ENCODE data around the gene ANO10. TPM values are rescaled to one million over a fixed set of nuclear protein-coding genes. Genes with fewer than 3 reads are reported as not detected.

The ANO10 gene
- total RNA-seq, 2 donors from 2014 or later, result 83.8 to 112 TPM

DNA sequence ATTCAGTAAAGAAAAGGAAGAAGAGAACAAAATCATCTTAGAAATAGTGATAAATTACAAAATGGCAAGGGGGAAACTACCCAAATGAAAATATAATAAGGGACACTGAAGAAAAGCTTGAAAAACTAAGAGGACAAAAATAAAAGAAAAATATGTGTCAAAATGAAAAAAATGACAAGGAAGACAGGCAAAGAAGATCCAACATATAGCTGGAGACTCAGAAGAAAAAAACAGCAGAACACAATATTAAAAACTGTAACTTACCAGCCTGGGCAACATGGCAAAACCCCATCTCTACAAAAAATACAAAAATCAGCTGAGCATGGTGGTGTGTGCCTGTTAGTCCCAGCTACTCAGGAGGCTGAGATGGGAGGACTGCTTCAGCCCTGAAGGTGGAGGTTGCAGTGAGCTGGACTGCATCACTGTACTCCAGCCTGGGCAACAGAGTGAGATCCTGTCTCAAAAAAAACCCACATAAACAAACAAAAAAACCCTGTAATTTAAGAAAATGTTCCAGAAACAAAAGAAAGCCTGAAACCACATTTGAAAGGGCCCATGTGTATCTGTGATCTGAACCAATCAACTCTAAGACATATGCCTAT lies 93.2 kb downstream of the ANO10 start:
- H3K4me1 Mint-ChIP-seq, result peaks cover 3% of the 10 kb centered on the region
- Histone ChIP-seq H3K9ac (ENCODE audit: extremely low read depth, low read length, poor library complexity, severe bottlenecking) (no peak overlapping the region), H3K4me3 (ENCODE audit: low read length) (no peak overlapping the region), H3K9me3 (ENCODE audit: control insufficient read depth, low read length) (peaks cover 15% of the 10 kb centered on the region), H3K27ac (ENCODE audit: low read depth, low read length) (no peak overlapping the region), H3K27me3 (ENCODE audit: control insufficient read depth, insufficient read depth, low read length, poor library complexity, severe bottlenecking) (no peaks in the 10 kb centered on the region), H3K4me1 (ENCODE audit: control insufficient read depth, insufficient read depth, low read length) (no peaks in the 10 kb centered on the region), H3K36me3 (ENCODE audit: control insufficient read depth, insufficient read depth, low read length) (peaks cover 18% of the 10 kb centered on the region)
- peaks cover 20% of the 10 kb centered on the region for H3K36me3 Mint-ChIP-seq (ENCODE audit: low read depth)
- no peak overlapping the region for H3K27ac Mint-ChIP-seq
- H3K4me3 Mint-ChIP-seq, result no peak overlapping the region
- peaks cover 5% of the 10 kb centered on the region for H3K9me3 Mint-ChIP-seq
- DNase-seq, result no peak
- TF ChIP-seq, protein P1, sequence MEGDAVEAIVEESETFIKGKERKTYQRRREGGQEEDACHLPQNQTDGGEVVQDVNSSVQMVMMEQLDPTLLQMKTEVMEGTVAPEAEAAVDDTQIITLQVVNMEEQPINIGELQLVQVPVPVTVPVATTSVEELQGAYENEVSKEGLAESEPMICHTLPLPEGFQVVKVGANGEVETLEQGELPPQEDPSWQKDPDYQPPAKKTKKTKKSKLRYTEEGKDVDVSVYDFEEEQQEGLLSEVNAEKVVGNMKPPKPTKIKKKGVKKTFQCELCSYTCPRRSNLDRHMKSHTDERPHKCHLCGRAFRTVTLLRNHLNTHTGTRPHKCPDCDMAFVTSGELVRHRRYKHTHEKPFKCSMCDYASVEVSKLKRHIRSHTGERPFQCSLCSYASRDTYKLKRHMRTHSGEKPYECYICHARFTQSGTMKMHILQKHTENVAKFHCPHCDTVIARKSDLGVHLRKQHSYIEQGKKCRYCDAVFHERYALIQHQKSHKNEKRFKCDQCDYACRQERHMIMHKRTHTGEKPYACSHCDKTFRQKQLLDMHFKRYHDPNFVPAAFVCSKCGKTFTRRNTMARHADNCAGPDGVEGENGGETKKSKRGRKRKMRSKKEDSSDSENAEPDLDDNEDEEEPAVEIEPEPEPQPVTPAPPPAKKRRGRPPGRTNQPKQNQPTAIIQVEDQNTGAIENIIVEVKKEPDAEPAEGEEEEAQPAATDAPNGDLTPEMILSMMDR (conservative IDR thresholded peaks at IDR 0.05), result no peak
- H3K27me3 Mint-ChIP-seq (ENCODE audit: insufficient read depth), result peaks cover 4% of the 10 kb centered on the region

DNA sequence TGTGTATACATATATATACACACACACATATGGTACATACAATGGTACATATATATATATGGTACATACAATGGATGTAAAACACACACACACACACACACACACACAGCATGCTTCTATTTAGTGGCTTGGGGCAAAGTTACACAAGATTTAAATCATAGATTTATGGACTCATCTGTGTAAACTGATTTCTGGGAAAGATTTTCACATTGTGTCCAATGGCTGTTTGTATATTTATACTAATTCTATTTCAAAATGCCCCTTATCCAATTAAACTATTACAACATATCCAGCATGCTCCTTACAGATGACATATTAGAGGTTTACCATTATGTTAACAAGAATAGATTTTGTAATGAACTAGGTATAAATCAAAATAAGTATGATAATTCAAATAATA lies 94.9 kb downstream of the ANO10 start:
- TF ChIP-seq, protein P1 (conservative IDR thresholded peaks at IDR 0.05), result no peak
- Mint-ChIP-seq H3K27me3 (ENCODE audit: insufficient read depth) (peaks cover 4% of the 10 kb centered on the region), H3K4me1 (peaks cover 3% of the 10 kb centered on the region), H3K36me3 (ENCODE audit: low read depth) (peaks cover 21% of the 10 kb centered on the region), H3K9me3 (peaks cover 5% of the 10 kb centered on the region), H3K4me3 (no peak overlapping the region), H3K27ac (no peak overlapping the region)
- Histone ChIP-seq H3K4me1 (ENCODE audit: control insufficient read depth, insufficient read depth, low read length) (no peaks in the 10 kb centered on the region), H3K9me3 (ENCODE audit: control insufficient read depth, low read length) (peaks cover 15% of the 10 kb centered on the region), H3K36me3 (ENCODE audit: control insufficient read depth, insufficient read depth, low read length) (peaks cover 18% of the 10 kb centered on the region), H3K27me3 (ENCODE audit: control insufficient read depth, insufficient read depth, low read length, poor library complexity, severe bottlenecking) (no peaks in the 10 kb centered on the region), H3K4me3 (ENCODE audit: low read length) (no peak overlapping the region), H3K9ac (ENCODE audit: extremely low read depth, low read length, poor library complexity, severe bottlenecking) (no peak overlapping the region), H3K27ac (ENCODE audit: low read depth, low read length) (no peak overlapping the region)
- DNase-seq, result no peak

DNA sequence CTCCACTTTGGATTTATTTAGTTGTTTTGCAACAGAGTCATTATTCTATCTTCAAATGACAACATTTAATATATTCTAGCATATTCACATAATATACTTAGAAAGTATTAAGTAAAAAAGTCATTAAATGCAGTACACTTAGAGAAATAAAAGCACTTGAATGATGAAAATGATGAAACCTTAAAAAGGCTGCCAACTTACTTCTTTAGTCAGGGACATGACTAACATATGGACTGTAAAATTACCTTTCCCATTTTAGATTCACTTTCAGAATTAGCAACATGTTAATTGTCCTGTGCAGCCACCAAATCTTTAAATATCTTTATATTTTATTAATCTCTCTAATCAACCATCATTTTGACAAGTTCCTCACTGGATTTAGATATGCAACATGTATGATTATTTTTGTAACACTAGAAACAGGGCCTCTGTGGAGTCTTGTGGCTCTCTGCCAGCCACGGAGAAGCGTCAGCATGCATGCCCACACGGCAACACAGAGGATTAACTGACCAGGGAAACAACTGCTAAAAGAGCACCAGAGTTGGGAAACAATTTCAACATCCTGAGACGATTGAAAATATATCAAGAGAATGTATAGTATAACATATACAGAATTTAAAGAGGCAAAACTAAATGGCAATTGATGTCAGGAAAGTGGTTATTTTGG lies 95.7 kb downstream of the ANO10 start:
- Mint-ChIP-seq H3K4me1 (peaks cover 3% of the 10 kb centered on the region), H3K4me3 (no peak overlapping the region), H3K9me3 (peaks cover 8% of the 10 kb centered on the region), H3K36me3 (ENCODE audit: low read depth) (peaks cover 27% of the 10 kb centered on the region), H3K27me3 (ENCODE audit: insufficient read depth) (peaks cover 4% of the 10 kb centered on the region), H3K27ac (no peak overlapping the region)
- H3K36me3 ChIP-seq (ENCODE audit: control insufficient read depth, insufficient read depth, low read length), result peaks cover 22% of the 10 kb centered on the region
- no peaks in the 10 kb centered on the region for H3K27me3 ChIP-seq (ENCODE audit: control insufficient read depth, insufficient read depth, low read length, poor library complexity, severe bottlenecking)
- 92% methylated on average over 3 to 4 of the region's 4 CpGs for WGBS, 2 experiments (ENCODE audit: insufficient coverage in 1 of 2, insufficient read length in 1 of 2)
- H3K4me3 ChIP-seq (ENCODE audit: low read length), result no peak overlapping the region
- TF ChIP-seq, protein P1 (conservative IDR thresholded peaks at IDR 0.05), result no peak
- H3K27ac ChIP-seq (ENCODE audit: low read depth, low read length), result no peak overlapping the region
- no peak overlapping the region for H3K9ac ChIP-seq (ENCODE audit: extremely low read depth, low read length, poor library complexity, severe bottlenecking)
- peaks cover 22% of the 10 kb centered on the region for H3K9me3 ChIP-seq (ENCODE audit: control insufficient read depth, low read length)
- DNase-seq, result no peak
- no peaks in the 10 kb centered on the region for H3K4me1 ChIP-seq (ENCODE audit: control insufficient read depth, insufficient read depth, low read length)
